PC-3 (cell line): Measurements from ENCODE around the gene RIOK2.
"Not testable (repeated sequence)": the region's sequence is repeated elsewhere in the genome, so short reads cannot be mapped to it uniquely, and the experiment has no call there.

Experiments used
- CTCF ChIP-seq: fragments of 300-600 bp; sonication (generic); conservative IDR thresholded peaks from 2 replicates; pipeline ENCODE4 v1.5.1; 2017; ENCODE audit warnings: antibody characterized with exemption, low read depth, mild to moderate bottlenecking, low read length
- EZH2 ChIP-seq: fragments of 300-600 bp; sonication (generic); IDR thresholded peaks from one replicate; pipeline ENCODE4 v1.6.1; 2017; ENCODE audit warnings: antibody characterized with exemption, mild to moderate bottlenecking, low read length; ENCODE audit not compliant: unreplicated experiment

GRCh38 chr5:97140250-97140649 lies 42.8 kb downstream of the RIOK2 start:
- TF ChIP-seq CTCF, EZH2: not testable (repeated sequence)
